Karpas-422 (cell line): ENCODE data around the gene TRPM8. TPM values are rescaled to one million over a fixed set of nuclear protein-coding genes. Genes with fewer than 3 reads are reported as not detected.

Experiments used
- DNase-seq: peaks from one replicate; pipeline ENCODE4 v3.0.0-alpha.2; 2015
- H2AFZ ChIP-seq: fragments of 200-600 bp; sonication (generic); 2 replicates; pipeline ENCODE4 v1.6.1; 2014; ENCODE audit warnings: antibody characterized with exemption, low read length, mixed read lengths
- H3K27ac ChIP-seq: fragments of 200-600 bp; sonication (generic); 2 replicates; pipeline ENCODE4 v1.5.1; 2014; ENCODE audit warnings: mild to moderate bottlenecking, low read length, moderate library complexity
- H3K27me3 ChIP-seq: fragments of 200-600 bp; sonication (generic); 2 replicates; pipeline ENCODE4 v1.6.1; 2014; ENCODE audit warnings: low read length, mixed read lengths
- H3K36me3 ChIP-seq: fragments of 200-600 bp; sonication (generic); 2 replicates; pipeline ENCODE4 v1.6.1; 2014; ENCODE audit warnings: low read length, mixed read lengths; ENCODE audit not compliant: insufficient read depth
- H3K4me1 ChIP-seq: fragments of 200-600 bp; sonication (generic); 2 replicates; pipeline ENCODE4 v1.6.1; 2014; ENCODE audit warnings: mild to moderate bottlenecking, low read length, mixed read lengths
- H3K4me2 ChIP-seq: fragments of 200-600 bp; sonication (generic); 2 replicates; pipeline ENCODE4 v1.6.1; 2014; ENCODE audit warnings: low read length, low read depth, mild to moderate bottlenecking; ENCODE audit not compliant: poor library complexity, severe bottlenecking
- H3K4me3 ChIP-seq: fragments of 200-600 bp; sonication (generic); 2 replicates; pipeline ENCODE4 v1.5.1; 2014; ENCODE audit warnings: mild to moderate bottlenecking, antibody characterized with exemption, low read length, mixed read lengths
- H3K79me2 ChIP-seq: fragments of 200-600 bp; sonication (generic); 2 replicates; pipeline ENCODE4 v1.6.1; 2014; ENCODE audit warnings: mild to moderate bottlenecking, low read length, mixed read lengths
- H3K9ac ChIP-seq: fragments of 200-600 bp; sonication (generic); 2 replicates; pipeline ENCODE4 v1.6.0; 2014; ENCODE audit warnings: low read length
- H3K9me2 ChIP-seq: fragments of 200-600 bp; sonication (generic), shearing (Covaris generic); replicated peaks from 2 replicates; pipeline ENCODE4 v1.6.0; 2014; ENCODE audit warnings: mild to moderate bottlenecking, low read length, moderate library complexity; ENCODE audit not compliant: insufficient read depth
- H3K9me3 ChIP-seq: fragments of 300-700, 200-600 bp; sonication (generic); 2 replicates; pipeline ENCODE4 v1.6.1; 2014; ENCODE audit warnings: low read length, mixed read lengths
- H4K20me1 ChIP-seq: fragments of 200-600 bp; sonication (generic); 2 replicates; pipeline ENCODE4 v1.6.1; 2014; ENCODE audit warnings: mild to moderate bottlenecking, antibody characterized with exemption, low read length, low read depth; ENCODE audit not compliant: insufficient read depth
- total RNA-seq: library from RNA; depleted of rRNA; stranded (reverse); fragments of >200 nt; shearing (Covaris generic); gene quantifications from 2 replicates; pipeline ENCODE4 v1.2.3, GENCODE V29; 2014; ENCODE audit warnings: low replicate concordance

TRPM8 gene
- total RNA-seq, 1 experiment from 2014 or later: not detected

- no peaks in the 10 kb centered on the region for H3K36me3 ChIP-seq
- DNase-seq: no peak
- no peaks in the 10 kb centered on the region for H3K27me3 ChIP-seq
- no peaks in the 10 kb centered on the region for H3K9me3 ChIP-seq
- no peak overlapping the region for H3K4me2 ChIP-seq
- no peaks in the 10 kb centered on the region for H4K20me1 ChIP-seq
- no peaks in the 10 kb centered on the region for H3K4me1 ChIP-seq
- no peaks in the 10 kb centered on the region for H3K9me2 ChIP-seq
- no peak overlapping the region for H2AFZ ChIP-seq
- no peaks in the 10 kb centered on the region for H3K79me2 ChIP-seq
- no peak overlapping the region for H3K4me3 ChIP-seq
- no peak overlapping the region for H3K9ac ChIP-seq
- no peak overlapping the region for H3K27ac ChIP-seq
These were observed 23.5 kb downstream of the TRPM8 start for GRCh38 chr2:233940376-233941276.

GRCh38 chr2:233942731-233943130 lies 25.6 kb downstream of the TRPM8 start:
- DNase-seq: no peak

GRCh38 chr2:233944269-233944668 lies 27.1 kb downstream of the TRPM8 start:
- Histone ChIP-seq H3K79me2 (no peaks in the 10 kb centered on the region), H3K9me2 (no peaks in the 10 kb centered on the region), H3K9me3 (no peaks in the 10 kb centered on the region), H4K20me1 (no peaks in the 10 kb centered on the region), H3K4me1 (no peaks in the 10 kb centered on the region), H3K4me2 (no peak overlapping the region), H3K36me3 (no peaks in the 10 kb centered on the region), H2AFZ (no peak overlapping the region), H3K27ac (no peak overlapping the region), H3K4me3 (no peak overlapping the region), H3K27me3 (no peaks in the 10 kb centered on the region), H3K9ac (no peak overlapping the region)
- DNase-seq: no peak

More at GRCh38 chr2:233942731-233943130, 25.6 kb downstream of the TRPM8 start:
- no peaks in the 10 kb centered on the region for H3K4me1 ChIP-seq
- H3K36me3 ChIP-seq: no peaks in the 10 kb centered on the region
- H3K79me2 ChIP-seq: no peaks in the 10 kb centered on the region
- H4K20me1 ChIP-seq: no peaks in the 10 kb centered on the region
- H3K4me2 ChIP-seq: no peak overlapping the region
- no peak overlapping the region for H2AFZ ChIP-seq
- no peak overlapping the region for H3K9ac ChIP-seq
- no peaks in the 10 kb centered on the region for H3K27me3 ChIP-seq
- H3K27ac ChIP-seq: no peak overlapping the region
- H3K9me2 ChIP-seq: no peaks in the 10 kb centered on the region
- H3K9me3 ChIP-seq: no peaks in the 10 kb centered on the region
- H3K4me3 ChIP-seq: no peak overlapping the region

GRCh38 chr2:233944722-233945121 lies 27.5 kb downstream of the TRPM8 start:
- Histone ChIP-seq H3K4me1 (no peaks in the 10 kb centered on the region), H3K27ac (no peak overlapping the region), H3K4me2 (no peak overlapping the region), H3K9me2 (no peaks in the 10 kb centered on the region), H3K79me2 (no peaks in the 10 kb centered on the region), H3K36me3 (no peaks in the 10 kb centered on the region), H3K27me3 (no peaks in the 10 kb centered on the region), H2AFZ (no peak overlapping the region), H4K20me1 (no peaks in the 10 kb centered on the region), H3K9ac (no peak overlapping the region), H3K9me3 (no peaks in the 10 kb centered on the region), H3K4me3 (no peak overlapping the region)
- no peak for DNase-seq

GRCh38 chr2:233945146-233945545 lies 28.0 kb downstream of the TRPM8 start:
- Histone ChIP-seq H3K9me2 (no peaks in the 10 kb centered on the region), H3K27ac (no peak overlapping the region), H3K27me3 (no peaks in the 10 kb centered on the region), H3K4me3 (no peak overlapping the region), H3K36me3 (no peaks in the 10 kb centered on the region), H3K9me3 (no peaks in the 10 kb centered on the region), H3K4me1 (no peaks in the 10 kb centered on the region), H4K20me1 (no peaks in the 10 kb centered on the region), H3K9ac (no peak overlapping the region), H2AFZ (no peak overlapping the region), H3K4me2 (no peak overlapping the region), H3K79me2 (no peaks in the 10 kb centered on the region)
- DNase-seq: no peak

GRCh38 chr2:233950078-233950825 lies 33.1 kb downstream of the TRPM8 start:
- Histone ChIP-seq H4K20me1 (no peaks in the 10 kb centered on the region), H2AFZ (no peak overlapping the region)
- DNase-seq: no peak

GRCh38 chr2:233952335-233952734 lies 35.2 kb downstream of the TRPM8 start:
- no peaks in the 10 kb centered on the region for H3K9me2 ChIP-seq
- no peaks in the 10 kb centered on the region for H3K36me3 ChIP-seq
- no peaks in the 10 kb centered on the region for H3K79me2 ChIP-seq
- no peak overlapping the region for H3K4me3 ChIP-seq
- H3K4me2 ChIP-seq: no peak overlapping the region
- no peaks in the 10 kb centered on the region for H3K9me3 ChIP-seq
- H3K4me1 ChIP-seq: no peaks in the 10 kb centered on the region
- no peak overlapping the region for H3K9ac ChIP-seq
- DNase-seq: no peak
- no peak overlapping the region for H2AFZ ChIP-seq
- H4K20me1 ChIP-seq: no peaks in the 10 kb centered on the region
- no peak overlapping the region for H3K27ac ChIP-seq
- H3K27me3 ChIP-seq: no peaks in the 10 kb centered on the region

More at GRCh38 chr2:233950078-233950825, 33.1 kb downstream of the TRPM8 start:
- Histone ChIP-seq H3K36me3 (no peaks in the 10 kb centered on the region), H3K4me1 (no peaks in the 10 kb centered on the region), H3K9me2 (no peaks in the 10 kb centered on the region), H3K27me3 (no peaks in the 10 kb centered on the region), H3K9me3 (no peaks in the 10 kb centered on the region), H3K79me2 (no peaks in the 10 kb centered on the region), H3K4me3 (no peak overlapping the region), H3K4me2 (no peak overlapping the region), H3K27ac (no peak overlapping the region), H3K9ac (no peak overlapping the region)

GRCh38 chr2:233953087-233953801 lies 36.1 kb downstream of the TRPM8 start:
- Histone ChIP-seq H4K20me1 (no peaks in the 10 kb centered on the region), H3K79me2 (no peaks in the 10 kb centered on the region)

More at GRCh38 chr2:233953087-233953801, 36.1 kb downstream of the TRPM8 start:
- Histone ChIP-seq H3K9ac (no peak overlapping the region), H3K36me3 (no peaks in the 10 kb centered on the region), H3K4me2 (no peak overlapping the region), H3K27ac (no peak overlapping the region), H3K4me1 (no peaks in the 10 kb centered on the region), H3K9me2 (no peaks in the 10 kb centered on the region), H3K27me3 (no peaks in the 10 kb centered on the region), H3K9me3 (no peaks in the 10 kb centered on the region), H2AFZ (no peak overlapping the region), H3K4me3 (no peak overlapping the region)
- no peak for DNase-seq
